Activated naive CD4-positive, alpha-beta T cell treated with anti-CD3 and anti-CD28 coated beads, Interleukin-2, amount 50 U/mL, for 72 hours (primary cell): ENCODE measurements around the gene DYNC1H1. TPM values are rescaled to one million over a fixed set of nuclear protein-coding genes. Genes with fewer than 3 reads are reported as not detected.

Experiments used
- ATAC-seq, 2 donors: fragments of 150-1000 bp; cut with Tn5 transposase; 2 replicates each; pipeline ENCODE4 v1.10.0; 2021; ENCODE audit warnings: mild to moderate bottlenecking in 2 of 2, moderate library complexity in 2 of 2
- DNase-seq, 2 donors: peaks; one replicate each; pipeline ENCODE4 v3.0.0; 2021 to 2022; ENCODE audit warnings: low spot score in 2 of 2
- H3K27ac Mint-ChIP-seq, 2 donors: one replicate each; pipeline ENCODE4 v1.8.0; 2022; ENCODE audit warnings: mild to moderate bottlenecking in 2 of 2, mixed read lengths in 2 of 2
- H3K36me3 Mint-ChIP-seq, 2 donors: one replicate each; pipeline ENCODE4 v1.8.0; 2022; ENCODE audit warnings: mixed read lengths in 2 of 2
- H3K9me3 Mint-ChIP-seq, 2 donors: one replicate each; pipeline ENCODE4 v1.8.0; 2022; ENCODE audit warnings: mixed read lengths in 2 of 2
- total RNA-seq, 2 donors: library from RNA; stranded (reverse); gene quantifications; one replicate each; pipeline ENCODE4 v1.2.3, GENCODE V29; 2022

The DYNC1H1 gene
- total RNA-seq, 2 donors from 2014 or later, result 368 to 465 TPM

DNA sequence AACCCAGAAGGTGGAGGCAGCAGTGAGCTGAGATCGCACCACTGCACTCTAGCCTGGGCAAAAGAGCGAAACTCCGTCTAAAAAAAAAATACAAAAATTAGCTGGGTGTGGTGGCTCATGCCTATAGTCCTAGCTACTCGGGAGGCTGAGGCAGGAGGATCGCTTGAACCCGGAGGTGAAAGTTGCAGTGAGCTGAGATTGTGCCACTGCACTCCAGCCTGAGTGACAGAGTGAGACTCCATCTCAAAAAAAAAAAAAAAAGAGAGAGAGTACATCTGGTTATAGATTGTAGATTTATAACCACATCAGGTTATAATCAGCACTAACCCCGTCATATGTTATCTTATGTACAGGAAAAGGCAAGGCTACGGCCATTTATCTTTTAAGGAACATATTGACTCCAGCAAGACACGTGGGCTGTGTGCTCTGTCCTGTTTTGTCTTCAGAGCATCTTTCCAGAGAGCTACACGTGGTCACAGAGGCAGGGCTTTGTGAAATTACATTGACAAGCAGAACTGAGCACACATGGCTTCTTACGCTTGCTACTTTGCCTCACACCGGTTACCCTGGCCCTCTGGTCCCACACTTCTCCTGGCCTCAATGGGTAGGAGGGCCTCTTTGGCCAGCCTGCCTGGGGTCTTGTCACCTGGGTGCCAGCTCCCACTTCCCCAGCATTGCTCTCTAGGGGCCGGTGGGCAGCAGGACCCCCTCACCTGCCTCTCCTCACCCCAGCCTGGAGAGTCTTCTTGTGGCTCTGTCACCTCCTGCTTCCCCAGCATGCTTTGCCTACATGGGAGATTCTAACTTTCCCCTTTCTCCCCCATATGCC, 6.8 kb upstream of the DYNC1H1 start:
- ATAC-seq, result no peak
- H3K36me3 Mint-ChIP-seq, result no peaks in the 10 kb centered on the region

DNA sequence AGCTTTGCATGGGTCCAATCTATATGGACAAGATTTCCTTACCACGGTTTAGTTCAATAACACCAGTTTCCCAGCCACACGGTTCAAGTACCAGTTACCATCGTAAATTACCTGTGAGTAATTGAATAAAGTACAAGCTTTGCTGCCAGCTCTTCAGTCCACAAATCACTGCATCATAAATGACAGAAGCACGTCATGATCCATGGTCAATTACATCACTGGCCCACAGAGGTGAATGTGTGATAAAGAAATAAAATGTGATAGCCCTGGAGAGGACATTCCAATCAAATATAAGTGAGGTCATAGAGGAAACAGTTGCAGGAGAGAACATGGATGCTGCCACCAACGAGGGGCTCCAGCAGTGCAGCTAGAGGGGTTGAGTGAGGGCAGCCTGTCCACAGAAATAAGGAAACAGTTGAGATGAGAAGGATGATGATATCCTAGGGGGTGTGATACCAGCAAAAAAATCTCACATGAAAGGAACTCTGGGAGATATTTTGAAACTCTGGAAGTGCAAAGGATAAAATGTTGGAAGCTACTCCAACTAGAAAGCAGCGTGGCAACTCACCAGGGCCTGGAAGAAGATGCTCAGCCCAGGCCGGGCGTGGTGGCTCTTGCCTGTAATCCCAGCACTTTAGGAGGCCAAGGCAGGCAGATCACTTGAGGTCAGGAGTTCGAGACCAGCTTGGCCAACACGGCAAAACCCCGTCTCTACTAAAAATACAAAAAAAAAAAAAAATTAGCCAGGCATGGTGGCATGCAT, 5.8 kb upstream of the DYNC1H1 start:
- Mint-ChIP-seq H3K9me3 (no peaks in the 10 kb centered on the region), H3K27ac (no peak overlapping the region), H3K36me3 (no peaks in the 10 kb centered on the region)
- no peak for DNase-seq
- ATAC-seq, result no peak

More for the DNA sequence above, 6.8 kb upstream of the DYNC1H1 start:
- Mint-ChIP-seq H3K9me3 (no peaks in the 10 kb centered on the region), H3K27ac (no peak overlapping the region)
- DNase-seq, result no peak

DNA sequence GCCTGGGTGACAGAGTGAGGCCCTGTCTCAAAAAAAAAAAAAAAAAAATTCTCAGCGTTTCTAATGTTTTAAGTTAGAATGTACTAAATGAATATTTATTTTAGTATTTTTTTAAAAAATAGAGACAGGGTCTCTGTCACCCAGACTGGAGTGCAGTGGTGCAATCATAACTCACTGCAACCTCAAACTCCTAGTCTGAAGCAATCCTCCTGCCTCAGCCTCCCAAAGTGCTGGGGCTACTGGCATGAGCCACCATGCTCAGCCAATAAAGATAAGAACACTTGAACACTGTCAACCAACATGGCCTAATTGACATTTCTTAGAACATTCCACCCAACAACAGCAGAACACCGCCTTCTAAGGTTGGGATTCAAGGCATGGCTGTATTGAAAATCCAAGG, 5.1 kb upstream of the DYNC1H1 start:
- no peaks in the 10 kb centered on the region for H3K9me3 Mint-ChIP-seq
- ATAC-seq (no peak), DNase-seq (no peak)
- no peaks in the 10 kb centered on the region for H3K36me3 Mint-ChIP-seq
- peak overlapping the region in 1 of 2 donors; percentile 53 for H3K27ac Mint-ChIP-seq

DNA sequence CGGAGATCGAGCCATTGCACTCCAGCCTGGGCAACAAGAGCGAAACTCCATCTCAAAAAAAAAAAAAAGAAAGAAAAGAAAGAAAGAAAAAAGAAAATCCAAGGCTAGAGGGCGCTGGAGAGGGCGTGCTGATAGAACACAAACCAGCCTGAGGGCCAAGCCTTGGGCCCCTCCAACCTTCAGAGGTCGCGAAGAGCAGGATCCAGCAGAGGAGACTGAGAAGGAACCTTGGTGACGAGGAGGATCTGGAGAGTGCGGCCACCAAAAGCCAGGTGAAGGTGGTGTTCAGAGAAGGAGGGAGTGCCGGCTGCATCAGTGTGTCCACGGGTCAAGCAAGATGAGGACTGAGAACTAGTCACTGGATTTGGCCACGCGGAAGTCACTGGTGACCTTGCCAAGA, 4.1 kb upstream of the DYNC1H1 start:
- ATAC-seq (no peak), DNase-seq (peak in 1 of 2 donors; percentile 57)
- H3K36me3 Mint-ChIP-seq, result no peaks in the 10 kb centered on the region
- H3K9me3 Mint-ChIP-seq, result no peaks in the 10 kb centered on the region
- H3K27ac Mint-ChIP-seq, result no peak overlapping the region

DNA sequence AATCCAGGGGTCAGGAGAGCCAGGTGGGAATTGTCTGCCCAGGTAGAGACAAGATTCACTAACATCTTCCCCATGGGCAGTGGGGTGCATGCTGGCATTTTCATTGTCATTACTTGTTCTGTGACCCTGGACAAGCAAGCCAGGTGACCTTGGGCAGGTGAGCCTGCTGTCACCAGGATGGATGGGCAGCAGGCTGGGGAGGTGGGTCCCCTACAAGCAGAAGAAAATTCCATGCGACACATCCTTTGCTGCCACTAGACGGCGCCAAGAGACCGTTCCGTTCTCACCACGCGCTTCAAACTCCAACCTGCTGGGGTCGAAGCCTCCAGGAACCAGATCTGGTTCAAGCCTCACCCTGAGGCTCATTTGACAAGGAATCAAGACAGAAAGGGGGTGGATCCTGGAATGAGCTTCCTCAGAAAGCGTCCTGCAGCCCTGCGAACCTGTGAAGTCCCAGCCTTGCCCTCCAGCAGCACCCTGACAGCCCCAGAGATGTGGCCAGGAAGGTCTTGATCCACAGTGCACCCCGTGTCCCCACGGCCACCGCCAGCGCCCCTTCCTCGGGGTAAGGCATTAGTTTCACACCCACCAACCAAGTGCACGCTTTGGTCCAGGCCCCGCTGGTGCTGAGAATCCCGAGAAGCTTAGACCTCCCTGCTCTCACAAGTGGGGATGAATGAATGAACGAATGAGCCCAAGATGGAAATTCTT, 3.2 kb upstream of the DYNC1H1 start:
- H3K9me3 Mint-ChIP-seq, result no peaks in the 10 kb centered on the region
- DNase-seq (peak; percentile 73), ATAC-seq (peak; percentile 17 to 30)
- H3K27ac Mint-ChIP-seq, result no peak overlapping the region
- H3K36me3 Mint-ChIP-seq, result no peaks in the 10 kb centered on the region

DNA sequence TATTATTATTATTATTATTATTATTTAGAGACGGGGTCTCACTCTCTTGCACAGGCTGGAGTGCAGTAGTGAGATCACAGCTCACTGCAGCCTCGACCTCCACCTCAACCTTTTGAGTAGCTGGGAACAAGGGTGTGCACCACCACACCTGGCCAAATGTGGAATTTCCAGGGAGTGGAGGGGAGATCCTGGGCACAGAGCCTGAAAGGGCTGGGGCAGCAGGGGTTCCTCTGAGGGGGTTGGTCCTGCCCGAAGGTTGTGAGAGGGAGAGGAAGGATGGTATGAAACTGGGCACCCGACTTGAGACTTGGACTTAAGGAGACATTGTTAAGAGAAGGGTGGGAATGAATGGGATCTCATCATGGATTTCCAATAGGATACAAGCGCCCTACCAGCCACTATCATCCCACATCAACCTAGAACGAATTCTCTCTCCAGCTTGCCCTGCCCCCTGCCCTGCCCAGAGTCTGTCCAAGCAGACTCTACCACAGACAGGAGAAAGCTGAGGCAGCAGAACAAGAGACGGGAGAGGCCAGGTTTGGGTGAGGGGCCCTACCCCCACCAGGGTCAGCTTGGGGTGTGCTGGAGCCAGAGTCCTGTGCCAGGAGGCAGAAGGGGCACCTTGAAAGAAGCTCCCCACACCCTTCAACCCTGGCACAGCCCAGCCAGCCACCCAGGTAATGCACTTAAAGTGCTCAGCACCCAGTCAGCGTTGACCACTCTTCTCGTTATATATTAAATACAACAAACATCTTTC, 2.4 kb upstream of the DYNC1H1 start:
- H3K36me3 Mint-ChIP-seq, result no peaks in the 10 kb centered on the region
- H3K27ac Mint-ChIP-seq, result no peak overlapping the region
- no peak for ATAC-seq
- no peak for DNase-seq
- H3K9me3 Mint-ChIP-seq, result no peaks in the 10 kb centered on the region

DNA sequence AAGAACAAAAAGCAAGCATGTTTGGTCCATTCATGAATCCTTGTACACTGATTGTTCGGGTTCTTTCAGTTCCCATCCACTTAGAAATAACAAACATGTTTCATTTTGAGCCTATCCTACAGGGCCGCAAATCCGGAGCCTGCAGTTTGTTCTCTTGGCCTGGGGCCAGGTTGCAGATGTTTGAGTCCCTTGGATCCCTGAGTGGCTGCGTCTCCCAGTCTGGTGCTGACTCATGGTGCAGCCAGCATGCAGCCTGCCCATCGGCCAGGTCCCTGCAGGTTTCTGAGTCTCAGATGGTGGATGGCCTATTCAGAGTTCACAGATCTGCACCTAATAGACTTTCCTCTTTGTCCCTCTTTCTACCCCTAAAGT, 1.9 kb upstream of the DYNC1H1 start:
- ATAC-seq (no peak), DNase-seq (no peak)
- no peak overlapping the region for H3K27ac Mint-ChIP-seq
- no peaks in the 10 kb centered on the region for H3K36me3 Mint-ChIP-seq
- H3K9me3 Mint-ChIP-seq, result no peaks in the 10 kb centered on the region

- Mint-ChIP-seq H3K9me3 (no peaks in the 10 kb centered on the region), H3K36me3 (peaks cover 0 to 4% of the 10 kb centered on the region in 2 donors), H3K27ac (no peak overlapping the region)
- ATAC-seq (no peak), DNase-seq (no peak)
These were observed 1.3 kb upstream of the DYNC1H1 start for GRCh38 chr14:101963052-101963451.

- DNase-seq (no peak), ATAC-seq (peak in 1 of 2 donors; percentile 1)
- no peaks in the 10 kb centered on the region for H3K9me3 Mint-ChIP-seq
- H3K36me3 Mint-ChIP-seq, result peaks cover 0 to 7% of the 10 kb centered on the region in 2 donors
- peak overlapping the region; percentile 57 to 91 for H3K27ac Mint-ChIP-seq
These were observed 597 bp upstream of the DYNC1H1 start for GRCh38 chr14:101963656-101964296.

DNA sequence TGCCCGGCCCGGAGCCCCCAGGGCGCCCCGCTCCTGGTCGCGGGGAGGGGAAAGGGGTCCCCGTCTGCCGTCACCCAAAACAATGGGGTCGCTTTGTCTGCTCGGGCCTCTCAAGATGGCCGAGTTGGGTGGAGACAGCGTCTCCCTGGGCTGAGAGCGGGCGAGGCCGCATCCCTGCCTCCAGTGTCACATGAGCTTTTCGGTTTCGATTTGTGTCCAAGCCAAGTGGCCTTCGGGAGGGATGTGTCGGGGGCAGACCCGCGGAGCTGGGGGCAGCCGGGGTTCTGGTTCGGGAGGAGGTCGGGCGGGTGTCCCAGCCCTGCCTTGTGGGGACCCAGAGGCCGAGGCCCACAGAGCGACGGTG, 790 bp downstream of the DYNC1H1 start:
- Mint-ChIP-seq H3K9me3 (no peaks in the 10 kb centered on the region), H3K36me3 (peaks cover 0 to 16% of the 10 kb centered on the region in 2 donors), H3K27ac (peak overlapping the region; percentile 57 to 95)
- ATAC-seq, result peak; percentile 45 to 62
- peak; percentile 55 to 82 for DNase-seq

GRCh38 chr14:101965770-101966722, 1.7 kb downstream of the DYNC1H1 start:
- H3K27ac Mint-ChIP-seq, result peak overlapping the region; percentile 57 to 95
- H3K36me3 Mint-ChIP-seq, result peaks cover 0 to 22% of the 10 kb centered on the region in 2 donors
- ATAC-seq (no peak), DNase-seq (no peak)
- no peaks in the 10 kb centered on the region for H3K9me3 Mint-ChIP-seq

- no peak for DNase-seq
- Mint-ChIP-seq H3K36me3 (peaks cover 0 to 22% of the 10 kb centered on the region in 2 donors), H3K9me3 (no peaks in the 10 kb centered on the region), H3K27ac (peak overlapping the region; percentile 51 to 79)
- ATAC-seq, result no peak
These were observed 2.4 kb downstream of the DYNC1H1 start for GRCh38 chr14:101966742-101967141.

DNA sequence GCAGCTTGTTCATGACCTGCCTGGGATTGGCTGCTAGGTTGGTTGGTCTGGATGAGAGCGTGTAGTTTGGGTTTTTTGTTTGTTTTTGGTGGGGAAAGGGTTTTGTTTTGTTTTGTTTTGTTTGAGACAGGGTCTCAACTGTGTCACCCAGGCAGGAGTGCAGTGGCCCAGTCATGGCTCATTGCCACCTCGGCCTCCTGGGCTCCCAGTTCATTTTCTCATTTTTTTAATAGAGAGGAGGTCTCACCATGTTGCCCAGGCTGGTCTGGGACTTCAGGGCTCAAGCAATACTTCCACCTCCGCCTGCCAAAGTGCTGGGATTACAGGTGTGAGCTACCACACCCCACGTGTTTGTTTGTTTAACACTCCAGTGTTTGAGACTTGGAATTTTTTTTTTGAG, 3.8 kb downstream of the DYNC1H1 start:
- Mint-ChIP-seq H3K27ac (no peak overlapping the region), H3K36me3 (peaks cover 0 to 22% of the 10 kb centered on the region in 2 donors), H3K9me3 (no peaks in the 10 kb centered on the region)
- DNase-seq, result no peak
- ATAC-seq, result no peak

- Mint-ChIP-seq H3K27ac (peak overlapping the region; percentile 33 to 74), H3K9me3 (no peaks in the 10 kb centered on the region)
These were observed 5.1 kb downstream of the DYNC1H1 start for GRCh38 chr14:101969481-101969880.

DNA sequence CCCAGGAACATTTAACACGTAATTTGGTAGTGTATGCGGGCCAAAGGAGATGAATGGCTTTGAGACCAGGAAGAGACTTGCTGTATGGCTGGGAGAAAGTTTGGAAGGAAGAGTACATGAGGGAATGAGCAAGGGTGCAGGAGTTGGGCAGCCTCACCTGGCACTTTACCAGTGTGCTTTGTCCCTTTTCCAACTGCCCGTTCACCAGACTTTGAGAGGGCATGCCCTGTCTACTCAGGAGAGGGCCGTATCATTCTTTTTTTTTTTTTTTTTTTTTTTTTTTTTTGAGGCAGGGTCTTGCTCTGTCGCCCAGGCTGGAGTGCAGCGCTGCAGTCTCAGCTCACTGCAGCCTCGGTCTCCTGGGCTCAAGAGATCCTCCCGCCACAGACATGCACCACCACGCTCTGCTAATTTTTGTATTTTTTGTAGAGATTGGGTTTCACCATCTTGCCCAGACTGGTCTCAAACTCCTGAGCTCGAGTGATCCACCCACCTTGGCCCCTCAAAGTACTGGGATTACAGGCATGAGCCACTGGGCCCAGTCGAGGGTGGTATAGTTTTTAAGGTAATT, 6.5 kb downstream of the DYNC1H1 start:
- H3K9me3 Mint-ChIP-seq, result no peaks in the 10 kb centered on the region
- ATAC-seq, result no peak
- H3K27ac Mint-ChIP-seq, result no peak overlapping the region
- H3K36me3 Mint-ChIP-seq, result peaks cover 6 to 22% of the 10 kb centered on the region in 2 donors
- no peak for DNase-seq

More at GRCh38 chr14:101969481-101969880, 5.1 kb downstream of the DYNC1H1 start:
- peaks cover 0 to 22% of the 10 kb centered on the region in 2 donors for H3K36me3 Mint-ChIP-seq
- ATAC-seq (no peak), DNase-seq (no peak)
